Frontal cortex (tissue), 1 donor: ENCODE results near the gene RDH11. TPM values are rescaled to one million over a fixed set of nuclear protein-coding genes. Genes with fewer than 3 reads are reported as not detected.

ENCODE experiments used
- small RNA-seq: library from RNA; depleted of rRNA; stranded (forward); fragments of <200 nt; gene quantifications from one replicate; pipeline ENCODE3, GENCODE V24; 2014
- total RNA-seq: library from RNA; depleted of rRNA; stranded (reverse); fragments of >200 nt; gene quantifications from one replicate; pipeline ENCODE4 v1.2.3, GENCODE V29; 2014

RDH11 gene
- total RNA-seq, 1 donor from 2014 or later: 128 TPM

Small RNA genes within 50 kb of the gene (small RNA-seq; reads per million reads assigned to genes)
- gene AL049779.3 (not detected), gene RN7SL369P (not detected), gene RNA5SP386 (not detected)

Other genes starting within 250 kb of the RDH11 start
- 22.4 TPM for gene TMEM229B, start 207.0 kb downstream of the RDH11 start, total RNA-seq
- 7.3 TPM for gene PLEKHH1, start 162.5 kb downstream of the RDH11 start, total RNA-seq
- gene PIGH, start 95.5 kb downstream of the RDH11 start, total RNA-seq: 29.8 TPM
- 59.1 TPM for gene ARG2, start 75.8 kb downstream of the RDH11 start, total RNA-seq
- gene VTI1B, start 21.1 kb downstream of the RDH11 start, total RNA-seq: 40.4 TPM
- 0.82 TPM for gene RDH12, start 6.1 kb upstream of the RDH11 start, total RNA-seq
- gene ZFYVE26, start 120.8 kb upstream of the RDH11 start, total RNA-seq: 14.7 TPM
- gene RAD51B, start 124.0 kb upstream of the RDH11 start, total RNA-seq: 5.3 TPM